Ammon's horn (tissue), 1 donor: ENCODE data around the gene SCN1A.
A peak's percentile ranks its signal among the peaks of the same experiment; 100 is the strongest.

Experiments used
- DNase-seq: peaks from one replicate; pipeline ENCODE4 v3.0.0-alpha.2; 2016; ENCODE audit warnings: low spot score

The SCN1A gene

GRCh38 chr2:165970663-165971062, 157.2 kb downstream of the SCN1A start:
- no peak for DNase-seq

GRCh38 chr2:165969227-165969626, 158.6 kb downstream of the SCN1A start:
- DNase-seq: no peak

DNA sequence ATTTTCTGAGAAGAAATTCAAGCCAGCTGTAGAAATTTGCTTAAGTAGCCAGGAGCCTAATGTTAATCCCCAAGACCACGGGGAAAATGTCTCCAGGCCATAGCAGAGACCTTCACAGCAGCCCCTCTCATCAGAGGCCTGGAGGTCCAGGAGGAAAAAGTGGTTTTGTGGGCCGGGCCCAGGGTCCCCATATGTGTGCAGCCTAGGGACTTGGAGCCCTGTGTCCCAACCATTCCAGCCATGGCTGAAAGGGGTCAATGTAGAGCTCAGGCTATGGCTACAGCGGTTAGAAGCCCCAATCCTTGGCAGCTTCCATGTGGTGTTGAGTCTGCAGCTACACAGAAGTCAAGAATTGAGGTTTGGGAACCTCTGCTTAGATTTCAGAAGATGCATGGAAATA, 160.1 kb downstream of the SCN1A start:
- DNase-seq: no peak

DNA sequence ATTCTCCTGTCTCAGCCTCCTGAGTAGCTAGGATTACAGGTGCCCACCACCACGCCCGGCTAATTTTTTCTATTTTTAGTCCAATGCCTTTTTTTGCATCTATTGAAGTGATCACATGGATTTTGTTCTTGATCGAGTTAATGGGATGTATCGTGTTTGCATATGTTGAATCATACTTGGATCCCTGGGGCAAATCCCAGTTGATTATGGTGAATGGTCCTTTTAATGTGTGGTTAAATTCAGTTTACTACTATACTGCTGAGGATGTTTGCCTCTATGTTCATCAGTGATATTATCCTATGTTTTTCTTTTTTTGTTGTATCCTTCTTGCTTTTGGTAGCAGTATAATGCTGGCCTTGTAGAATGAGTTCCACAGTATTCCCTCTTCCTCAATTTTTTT, 166.0 kb downstream of the SCN1A start:
- DNase-seq: no peak

GRCh38 chr2:165959371-165959770, 168.4 kb downstream of the SCN1A start:
- DNase-seq: no peak

GRCh38 chr2:165958313-165958960, 169.4 kb downstream of the SCN1A start:
- DNase-seq: no peak

GRCh38 chr2:165957030-165957675, 170.7 kb downstream of the SCN1A start:
- no peak for DNase-seq

DNA sequence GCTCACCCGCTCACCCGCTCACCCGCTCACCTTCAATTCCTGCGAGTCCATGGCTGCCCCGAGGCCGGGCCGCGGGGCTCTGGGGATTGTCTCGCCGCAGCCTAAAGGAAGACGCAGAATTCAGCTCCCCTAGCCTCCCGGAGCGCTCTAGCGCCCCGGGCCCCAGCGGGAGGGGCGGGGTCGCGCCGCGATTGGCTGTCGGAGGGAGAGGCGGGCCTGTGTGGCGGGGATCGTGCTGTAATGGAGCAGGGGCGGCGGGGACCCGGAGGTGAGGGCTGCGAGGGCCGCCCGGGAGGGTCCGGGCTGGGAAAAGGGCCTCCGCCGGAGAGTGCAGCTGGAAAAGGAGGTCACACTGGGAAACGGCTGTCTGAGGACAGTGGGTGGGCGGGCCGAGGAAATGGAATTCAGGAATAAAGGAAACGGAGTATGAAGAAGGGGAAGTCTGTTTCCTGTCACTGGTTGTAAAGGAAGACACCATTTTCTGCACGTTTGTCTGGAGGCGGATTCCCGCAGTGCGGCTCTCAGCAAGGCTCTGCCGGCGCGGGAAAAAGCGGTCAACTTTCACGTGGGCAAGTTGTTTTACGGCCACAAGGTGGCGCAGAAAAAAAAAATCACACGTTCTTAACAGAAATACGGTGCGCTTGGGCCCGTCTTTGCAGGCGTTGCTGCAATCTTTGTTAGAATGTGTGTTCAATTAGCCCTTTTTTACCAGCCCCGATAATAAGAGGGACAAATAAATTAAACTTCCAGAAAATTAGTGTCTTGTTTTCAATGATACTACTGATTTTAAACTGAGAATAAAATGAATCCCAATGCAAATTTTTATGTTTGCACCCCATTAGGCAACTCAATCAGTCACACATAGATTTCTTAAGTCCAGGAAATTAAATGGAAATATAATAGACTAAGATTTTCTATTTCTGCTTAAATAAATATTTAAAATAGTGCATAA, 173.9 kb downstream of the SCN1A start, which contains the start of gene TTC21B:
Gene TTC21B, minus strand, starts transcription at position 122 of the 952 bp plus-strand sequence. Its CDS starts 71 bp downstream, at position 51.
- DNase-seq: peak; percentile 96

DNA sequence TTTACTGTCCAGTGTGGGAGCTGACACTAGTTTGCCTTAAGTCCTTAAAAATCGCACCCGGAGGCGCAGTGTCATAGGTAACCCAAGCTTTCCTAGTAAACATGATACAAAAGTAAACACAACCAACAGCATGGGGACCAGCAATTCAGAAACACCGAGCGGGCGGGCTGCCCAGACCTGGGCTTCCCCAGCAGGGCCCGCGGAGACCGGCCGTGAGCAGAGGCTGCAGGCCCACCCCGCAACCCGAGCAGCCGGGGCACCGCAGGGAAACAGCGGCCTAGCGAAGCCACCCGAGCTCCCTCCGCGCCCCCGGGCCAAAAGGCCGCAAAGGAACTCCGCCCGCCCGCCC, 174.5 kb downstream of the SCN1A start:
- no peak for DNase-seq

DNA sequence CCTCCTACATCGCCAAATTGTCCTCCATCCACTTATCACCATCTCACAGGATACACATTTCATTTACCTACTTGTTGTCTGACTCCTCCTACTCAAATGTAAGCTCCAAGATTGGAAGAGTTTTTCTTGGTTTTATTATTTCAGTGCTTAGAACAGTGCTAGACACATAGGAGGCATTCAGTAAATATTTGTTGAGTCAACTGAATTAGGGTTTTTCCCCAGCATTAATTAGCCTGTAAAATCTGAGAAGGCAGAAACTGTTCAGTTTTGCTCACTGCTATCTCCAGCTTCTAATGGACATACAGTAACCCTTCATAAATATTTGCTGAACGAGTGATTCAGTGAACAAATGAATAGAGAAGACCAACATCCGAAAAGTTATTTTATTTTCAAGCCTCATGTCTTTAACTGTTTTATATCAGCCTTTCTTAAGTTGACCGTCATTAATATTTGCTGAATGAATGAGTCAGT, 175.0 kb downstream of the SCN1A start:
- DNase-seq: no peak

DNA sequence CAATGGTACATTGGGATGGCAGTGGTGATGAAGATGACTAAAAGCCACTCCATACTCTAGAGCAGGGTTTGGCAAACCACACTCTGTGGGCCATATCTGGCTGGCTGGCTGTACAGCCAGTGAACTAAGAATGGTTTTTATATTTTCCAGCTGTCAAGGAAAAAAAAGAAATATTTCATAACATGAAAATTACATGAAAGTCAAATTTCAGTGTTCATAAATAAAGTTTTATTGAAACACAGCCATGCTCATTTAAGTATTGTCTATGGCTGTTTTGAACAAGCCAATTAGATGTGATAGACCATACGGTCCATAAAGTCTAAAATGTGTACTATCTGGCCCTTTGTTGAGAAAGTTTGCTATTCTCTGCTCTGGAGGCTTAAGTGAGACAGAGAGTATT, 175.7 kb downstream of the SCN1A start:
- no peak for DNase-seq

DNA sequence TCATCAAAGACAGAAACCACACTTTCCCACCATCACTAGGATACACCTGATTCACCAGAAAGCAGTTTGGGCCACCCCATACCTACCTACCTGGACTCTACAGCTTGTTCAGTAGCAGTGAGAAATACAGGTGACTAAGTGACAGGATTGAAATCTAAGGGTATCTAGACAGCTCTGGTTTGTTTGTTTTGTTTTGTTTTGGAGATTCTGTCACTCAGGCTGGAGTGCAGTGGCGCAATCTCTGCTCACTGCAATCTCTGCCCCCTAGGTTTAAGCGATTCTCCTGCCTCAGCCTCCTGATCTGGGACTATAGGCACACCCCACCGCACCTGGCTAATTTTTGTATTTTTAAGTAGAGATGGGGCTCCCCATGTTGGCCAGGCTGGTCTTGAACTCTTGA, 177.4 kb downstream of the SCN1A start:
- no peak for DNase-seq

GRCh38 chr2:165941827-165942226, 186.0 kb downstream of the SCN1A start:
- DNase-seq: no peak

DNA sequence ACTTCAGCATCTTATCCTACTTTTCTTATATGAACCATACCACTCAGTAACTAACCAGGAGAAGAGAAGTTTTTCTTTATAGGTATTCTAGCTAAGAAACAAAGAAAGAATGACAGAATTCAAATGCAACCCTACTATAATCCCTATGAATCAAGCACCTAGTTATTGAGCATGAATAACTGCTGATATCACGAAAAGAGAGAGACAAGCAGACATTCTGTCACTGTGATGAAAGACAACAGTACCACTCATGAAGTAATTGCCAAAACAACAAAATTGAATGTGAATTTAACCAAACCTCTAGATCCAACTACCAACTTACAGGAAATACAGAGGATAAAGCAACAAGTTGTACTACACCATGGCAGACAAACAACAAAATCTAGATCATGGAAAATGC, 189.6 kb downstream of the SCN1A start:
- DNase-seq: no peak
